Choroid plexus epithelial cell (primary cell): Measurements from ENCODE around the gene MYO15B.
"Not testable (repeated sequence)": the region's sequence is repeated elsewhere in the genome, so short reads cannot be mapped to it uniquely, and the experiment has no call there.

ENCODE experiments used
- DNase-seq: peaks from one replicate; pipeline ENCODE4 v3.0.0-alpha.2; 2010; ENCODE audit warnings: low read depth
- H3K4me3 ChIP-seq: 2 replicates; pipeline ENCODE4 v1.5.1; 2011; ENCODE audit warnings: low read depth, mild to moderate bottlenecking, control low read depth, low read length, moderate library complexity
- TF ChIP-seq, protein P1 (sequence below): conservative IDR thresholded peaks from 2 replicates; pipeline ENCODE4 v1.5.1; 2011; ENCODE audit warnings: low read depth, mild to moderate bottlenecking, control low read depth, inconsistent platforms, low read length, moderate library complexity

Gene MYO15B

GRCh38 chr17:75634754-75635609, 47.4 kb downstream of the MYO15B start:
- no peak for DNase-seq
- no peak overlapping the region for H3K4me3 ChIP-seq
- TF ChIP-seq, protein P1, sequence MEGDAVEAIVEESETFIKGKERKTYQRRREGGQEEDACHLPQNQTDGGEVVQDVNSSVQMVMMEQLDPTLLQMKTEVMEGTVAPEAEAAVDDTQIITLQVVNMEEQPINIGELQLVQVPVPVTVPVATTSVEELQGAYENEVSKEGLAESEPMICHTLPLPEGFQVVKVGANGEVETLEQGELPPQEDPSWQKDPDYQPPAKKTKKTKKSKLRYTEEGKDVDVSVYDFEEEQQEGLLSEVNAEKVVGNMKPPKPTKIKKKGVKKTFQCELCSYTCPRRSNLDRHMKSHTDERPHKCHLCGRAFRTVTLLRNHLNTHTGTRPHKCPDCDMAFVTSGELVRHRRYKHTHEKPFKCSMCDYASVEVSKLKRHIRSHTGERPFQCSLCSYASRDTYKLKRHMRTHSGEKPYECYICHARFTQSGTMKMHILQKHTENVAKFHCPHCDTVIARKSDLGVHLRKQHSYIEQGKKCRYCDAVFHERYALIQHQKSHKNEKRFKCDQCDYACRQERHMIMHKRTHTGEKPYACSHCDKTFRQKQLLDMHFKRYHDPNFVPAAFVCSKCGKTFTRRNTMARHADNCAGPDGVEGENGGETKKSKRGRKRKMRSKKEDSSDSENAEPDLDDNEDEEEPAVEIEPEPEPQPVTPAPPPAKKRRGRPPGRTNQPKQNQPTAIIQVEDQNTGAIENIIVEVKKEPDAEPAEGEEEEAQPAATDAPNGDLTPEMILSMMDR, result no peak

DNA sequence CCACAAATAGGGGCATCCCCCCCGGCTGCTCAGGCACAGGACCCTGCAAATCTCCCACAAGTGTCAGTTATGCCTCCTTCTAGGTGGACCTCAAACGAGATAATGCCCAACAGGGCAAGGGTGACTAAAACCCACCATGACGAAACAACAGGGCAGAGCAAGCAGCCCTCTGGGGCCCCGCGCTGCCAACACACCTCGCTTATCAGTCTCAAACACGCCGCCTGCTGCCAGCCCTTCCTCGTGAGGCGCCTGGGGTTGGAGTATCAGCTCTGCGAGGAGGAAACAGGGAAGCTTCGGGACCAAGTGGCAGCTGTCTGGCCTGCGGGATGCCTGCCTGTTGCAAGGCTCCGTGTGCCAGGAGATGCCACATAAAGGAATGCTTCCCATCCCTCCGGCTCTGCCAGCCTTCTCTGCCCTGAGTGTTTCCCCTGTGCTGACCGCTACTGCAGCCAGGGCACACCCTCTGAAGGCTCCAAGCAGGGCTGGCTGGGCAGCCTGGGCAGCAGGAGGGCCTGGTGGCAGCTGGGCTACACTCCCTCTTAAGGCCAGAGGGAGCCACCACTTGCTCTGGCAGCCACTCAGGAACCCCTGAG, 48.1 kb downstream of the MYO15B start:
- DNase-seq, result no peak
- TF ChIP-seq, protein P1, result no peak
- H3K4me3 ChIP-seq, result no peak overlapping the region

- DNase-seq, result no peak
These were observed 49.0 kb downstream of the MYO15B start for GRCh38 chr17:75636381-75637142.

DNA sequence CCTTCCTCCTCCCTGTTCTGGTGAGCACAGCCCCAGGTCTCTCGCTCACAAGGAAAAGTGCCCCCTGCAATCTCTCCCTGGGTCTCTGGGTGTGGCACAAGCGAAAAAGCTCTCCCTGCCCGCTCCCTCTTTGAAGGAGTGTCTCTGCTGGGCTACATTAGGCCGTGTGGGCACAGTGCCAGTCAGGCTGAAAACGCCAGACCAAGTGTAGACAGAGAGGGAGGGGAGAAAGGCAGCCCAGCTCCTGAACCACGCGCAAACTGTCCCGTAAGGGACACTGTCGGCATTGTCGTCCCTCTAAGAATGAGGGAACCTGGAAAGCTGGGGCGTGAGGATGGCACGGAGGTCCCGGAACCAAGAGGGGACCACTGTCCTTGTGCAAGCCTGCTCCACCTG, 49.5 kb downstream of the MYO15B start:
- TF ChIP-seq, protein P1, result no peak
- no peak for DNase-seq
- H3K4me3 ChIP-seq, result no peak overlapping the region

More at GRCh38 chr17:75636381-75637142, 49.0 kb downstream of the MYO15B start:
- no peak overlapping the region for H3K4me3 ChIP-seq
- TF ChIP-seq, protein P1, result no peak

GRCh38 chr17:75637551-75637950, 50.0 kb downstream of the MYO15B start:
- DNase-seq, result no peak
- TF ChIP-seq, protein P1, result no peak
- H3K4me3 ChIP-seq, result no peak overlapping the region

DNA sequence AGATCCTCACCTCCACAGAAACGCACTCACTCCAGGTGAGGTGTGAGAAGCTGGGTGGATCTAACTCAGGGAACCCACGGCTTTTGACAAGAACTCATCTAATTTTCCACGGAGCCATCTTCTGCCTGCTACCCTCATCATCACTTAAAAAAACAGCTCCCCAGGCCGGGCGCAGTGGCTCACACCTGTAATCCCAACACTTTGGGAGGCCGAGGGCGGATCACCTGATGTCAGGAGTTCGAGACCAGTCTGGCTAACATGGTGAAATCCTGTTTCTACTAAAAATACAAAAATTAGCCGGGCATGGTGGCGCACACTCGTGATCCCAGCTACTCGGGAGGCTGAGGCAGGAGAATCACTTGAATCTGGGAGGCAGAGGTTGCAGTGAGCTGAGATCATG, 50.4 kb downstream of the MYO15B start:
- not testable (repeated sequence) for DNase-seq, H3K4me3 ChIP-seq

GRCh38 chr17:75638893-75639292, 51.3 kb downstream of the MYO15B start:
- TF ChIP-seq, protein P1, result no peak
- H3K4me3 ChIP-seq, result no peak overlapping the region
- no peak for DNase-seq
